ENCODE results near the gene MRPS15.

The MRPS15 gene

DNA sequence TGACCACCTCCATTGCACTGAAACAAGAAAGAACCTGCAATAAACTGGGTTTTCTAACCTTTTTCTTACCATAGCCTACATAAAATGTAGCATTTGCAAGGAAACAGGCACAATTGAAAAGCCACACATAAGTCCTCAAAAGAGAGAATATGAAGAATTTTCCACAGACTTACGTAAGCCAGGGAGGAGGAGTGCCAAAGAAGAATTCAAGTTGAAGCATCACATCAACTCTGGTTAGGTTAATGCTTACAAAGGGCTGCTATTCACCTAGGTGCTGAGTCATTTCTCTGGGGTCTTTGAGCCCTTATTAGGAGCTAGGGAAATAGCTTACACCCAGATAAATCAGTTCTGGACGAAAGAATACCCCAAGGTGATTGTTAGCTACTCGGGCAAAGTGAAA lies 23.5 kb downstream of the MRPS15 start:
- peak overlapping the region; percentile 5 for H3K27ac Mint-ChIP-seq
- CTCF ChIA-PET, result no interaction called here
- no peaks in the 10 kb centered on the region for H3K4me1 Mint-ChIP-seq
- no peak for DNase-seq
- no peaks in the 10 kb centered on the region for H3K36me3 Mint-ChIP-seq
- no peak overlapping the region for H3K4me3 Mint-ChIP-seq
- no peaks in the 10 kb centered on the region for H3K9me3 Mint-ChIP-seq
- H3K27me3 Mint-ChIP-seq, result peaks cover 9% of the 10 kb centered on the region

DNA sequence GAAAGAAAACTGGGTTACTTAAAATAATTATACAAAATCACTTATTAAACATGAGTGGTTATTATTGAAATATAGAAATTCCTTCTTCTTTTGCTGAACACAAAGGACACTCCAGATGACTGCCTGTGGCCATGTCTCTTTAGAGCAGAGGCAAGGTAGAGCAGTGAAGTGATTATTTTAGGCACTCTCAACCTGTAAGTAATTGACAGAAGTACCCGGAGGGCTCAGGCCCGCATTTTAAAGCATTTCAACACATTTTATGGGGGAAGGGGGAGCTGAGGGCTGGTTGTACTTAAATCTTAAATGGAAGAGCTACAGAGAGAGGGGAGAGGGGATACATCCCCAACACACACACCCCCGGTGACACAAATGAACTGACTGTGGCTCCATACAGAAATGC lies 24.1 kb downstream of the MRPS15 start:
- H3K4me1 Mint-ChIP-seq, result no peaks in the 10 kb centered on the region

DNA sequence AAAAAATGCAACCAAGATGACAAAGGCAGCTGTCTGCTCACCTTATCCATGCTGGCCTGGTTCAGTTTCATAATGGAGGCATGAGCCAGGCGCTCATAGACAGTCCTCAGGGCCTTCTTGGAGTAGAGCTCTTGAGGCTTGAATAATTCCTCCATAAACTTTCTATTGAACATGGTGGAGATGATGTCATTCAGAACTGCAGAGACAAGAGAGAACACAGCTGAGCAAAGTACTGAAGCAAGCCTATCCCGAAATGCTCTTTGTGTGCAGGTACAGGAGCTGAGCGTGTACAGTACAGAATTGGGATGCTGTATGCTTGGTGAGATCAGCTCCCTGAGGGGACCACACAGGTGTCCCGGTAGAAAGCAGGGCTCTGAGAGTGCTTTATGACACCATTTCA lies 25.5 kb downstream of the MRPS15 start:
- Mint-ChIP-seq H3K36me3 (no peaks in the 10 kb centered on the region), H3K4me3 (no peak overlapping the region), H3K9me3 (no peaks in the 10 kb centered on the region), H3K27me3 (peaks cover 9% of the 10 kb centered on the region), H3K4me1 (no peaks in the 10 kb centered on the region), H3K27ac (no peak overlapping the region)
- CTCF ChIA-PET, result no interaction called here
- DNase-seq, result no peak

More for the DNA sequence above, 24.1 kb downstream of the MRPS15 start:
- peaks cover 9% of the 10 kb centered on the region for H3K27me3 Mint-ChIP-seq
- DNase-seq, result no peak
- no peaks in the 10 kb centered on the region for H3K9me3 Mint-ChIP-seq
- H3K36me3 Mint-ChIP-seq, result no peaks in the 10 kb centered on the region
- no peak overlapping the region for H3K27ac Mint-ChIP-seq
- H3K4me3 Mint-ChIP-seq, result no peak overlapping the region
- CTCF ChIA-PET, result no interaction called here

DNA sequence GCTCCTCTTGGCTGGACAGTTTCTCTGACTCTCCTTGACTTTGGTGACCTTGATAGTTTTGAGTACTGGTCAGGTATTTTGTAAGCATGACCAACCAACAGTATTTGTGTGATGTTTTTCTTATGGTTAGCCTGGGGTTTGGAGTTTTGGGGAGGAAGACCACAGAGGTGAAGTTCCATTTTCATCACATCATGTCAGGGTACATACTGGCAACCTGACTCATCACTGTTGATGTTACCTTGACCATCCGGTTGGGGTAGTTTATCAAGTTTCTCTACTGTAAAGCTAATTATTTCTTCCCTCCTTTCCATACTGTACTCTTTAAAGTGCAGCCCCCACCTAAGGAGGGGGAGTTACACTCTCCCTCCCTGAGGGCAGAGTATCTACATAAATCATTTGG lies 27.4 kb downstream of the MRPS15 start:
- H3K4me3 Mint-ChIP-seq, result no peak overlapping the region
- H3K9me3 Mint-ChIP-seq, result no peaks in the 10 kb centered on the region
- H3K36me3 Mint-ChIP-seq, result no peaks in the 10 kb centered on the region
- DNase-seq, result no peak
- peaks cover 9% of the 10 kb centered on the region for H3K27me3 Mint-ChIP-seq
- CTCF ChIA-PET, result no interaction called here
- no peaks in the 10 kb centered on the region for H3K4me1 Mint-ChIP-seq
- H3K27ac Mint-ChIP-seq, result no peak overlapping the region

DNA sequence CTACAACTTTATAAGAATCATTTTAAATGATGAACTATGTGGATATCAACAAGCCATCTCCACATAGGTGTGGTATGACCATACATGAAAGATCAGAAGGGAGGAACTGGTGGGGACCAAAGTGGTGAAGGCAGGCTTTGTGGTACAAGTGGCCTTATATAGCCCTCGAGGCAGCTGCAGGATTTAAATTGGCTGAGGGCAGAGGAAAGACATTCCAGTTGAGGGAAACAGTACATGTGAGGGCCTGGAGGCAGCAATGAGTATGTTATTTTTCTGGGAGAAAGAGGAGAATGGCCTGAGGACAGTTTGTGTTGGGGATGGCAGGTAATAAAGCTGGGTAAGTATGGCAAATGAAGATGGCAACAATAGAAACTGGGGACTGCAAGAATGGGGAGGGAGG lies 31.1 kb downstream of the MRPS15 start:
- Mint-ChIP-seq H3K4me3 (no peak overlapping the region), H3K9me3 (no peaks in the 10 kb centered on the region), H3K4me1 (no peaks in the 10 kb centered on the region), H3K27ac (no peak overlapping the region), H3K27me3 (peaks cover 4% of the 10 kb centered on the region), H3K36me3 (no peaks in the 10 kb centered on the region)
- CTCF ChIA-PET, result no interaction called here
- no peak for DNase-seq

DNA sequence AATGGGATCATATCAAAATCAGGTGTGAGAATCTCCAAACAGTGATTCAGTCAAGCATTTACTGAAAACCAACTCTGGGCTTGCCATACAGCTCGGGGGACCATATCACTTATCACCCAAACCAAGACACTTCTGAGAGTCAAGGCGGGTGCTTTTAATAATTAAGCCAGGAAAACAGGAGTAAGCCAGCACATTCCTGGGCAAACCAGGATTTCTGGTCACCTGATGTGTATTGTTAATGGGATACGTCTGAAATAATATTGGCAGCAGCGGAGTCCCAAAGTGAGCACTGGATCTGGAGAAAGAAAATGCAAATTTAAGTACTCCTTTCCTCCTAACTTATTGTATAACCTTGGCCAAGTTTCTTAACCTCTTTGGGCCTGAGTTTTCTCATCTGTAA lies 31.6 kb downstream of the MRPS15 start:
- H3K27ac Mint-ChIP-seq, result no peak overlapping the region
- peaks cover 4% of the 10 kb centered on the region for H3K27me3 Mint-ChIP-seq
- H3K36me3 Mint-ChIP-seq, result no peaks in the 10 kb centered on the region
- H3K9me3 Mint-ChIP-seq, result no peaks in the 10 kb centered on the region
- no peaks in the 10 kb centered on the region for H3K4me1 Mint-ChIP-seq
- H3K4me3 Mint-ChIP-seq, result no peak overlapping the region
- no peak for DNase-seq
- CTCF ChIA-PET, result no interaction called here

DNA sequence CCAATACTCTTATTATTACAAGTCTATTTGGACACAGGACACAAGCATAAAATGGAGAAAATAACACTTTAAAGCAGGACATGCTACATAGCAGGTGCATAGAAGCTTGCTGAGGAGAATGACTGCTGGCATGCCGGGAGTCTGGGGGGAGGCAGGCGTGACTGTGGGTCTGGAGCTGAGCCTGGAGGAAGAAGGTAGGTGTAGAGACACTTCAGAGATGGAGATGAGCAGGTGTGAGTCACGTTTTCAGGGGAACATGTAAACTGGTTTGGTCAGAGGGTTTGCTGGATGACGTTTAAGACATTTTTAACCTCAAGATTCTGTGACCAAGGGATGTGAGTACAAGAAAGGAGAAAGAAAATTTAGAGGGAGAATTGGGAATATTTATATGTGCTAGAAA lies 38.4 kb downstream of the MRPS15 start:
- no peak overlapping the region for H3K4me3 Mint-ChIP-seq
- H3K27me3 Mint-ChIP-seq, result peaks cover 4% of the 10 kb centered on the region
- H3K36me3 Mint-ChIP-seq, result no peaks in the 10 kb centered on the region
- peaks cover 6% of the 10 kb centered on the region for H3K4me1 Mint-ChIP-seq
- CTCF ChIA-PET, result interaction anchor here (5.8 kb wide), 1 partner anchor 83 kb away, joined by 51 read pairs; no protein-coding TSS in a partner anchor
- DNase-seq, result no peak
- H3K27ac Mint-ChIP-seq, result no peak overlapping the region
- H3K9me3 Mint-ChIP-seq, result no peaks in the 10 kb centered on the region

DNA sequence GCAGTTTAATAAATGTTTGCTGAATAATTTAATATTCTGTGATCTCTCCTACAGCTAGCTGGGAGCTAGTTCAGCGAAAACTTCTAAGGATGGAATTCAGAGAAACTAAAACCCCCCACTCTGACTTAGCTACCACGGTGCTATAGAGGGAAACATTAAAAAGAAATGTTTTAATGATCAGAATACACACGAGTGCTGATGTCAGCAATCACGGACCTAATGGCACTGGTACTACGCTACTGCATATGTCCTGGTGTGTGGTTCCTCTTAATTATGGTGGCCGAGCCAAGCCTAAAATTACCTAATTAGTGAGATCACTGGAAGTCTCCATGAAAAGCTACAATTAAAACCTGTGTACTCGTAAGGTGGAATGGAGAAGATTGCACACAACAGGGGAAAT lies 42.5 kb downstream of the MRPS15 start:
- Mint-ChIP-seq H3K27me3 (peaks cover 4% of the 10 kb centered on the region), H3K4me3 (no peak overlapping the region), H3K27ac (no peak overlapping the region), H3K36me3 (no peaks in the 10 kb centered on the region), H3K4me1 (peaks cover 18% of the 10 kb centered on the region), H3K9me3 (no peaks in the 10 kb centered on the region)
- no peak for DNase-seq
- CTCF ChIA-PET, result interaction anchor here (0.9 to 5.8 kb wide), 11 partner anchors 9 to 322 kb away, joined by 3 to 51 read pairs (median 5); partner anchors contain the start of gene SH3D21

DNA sequence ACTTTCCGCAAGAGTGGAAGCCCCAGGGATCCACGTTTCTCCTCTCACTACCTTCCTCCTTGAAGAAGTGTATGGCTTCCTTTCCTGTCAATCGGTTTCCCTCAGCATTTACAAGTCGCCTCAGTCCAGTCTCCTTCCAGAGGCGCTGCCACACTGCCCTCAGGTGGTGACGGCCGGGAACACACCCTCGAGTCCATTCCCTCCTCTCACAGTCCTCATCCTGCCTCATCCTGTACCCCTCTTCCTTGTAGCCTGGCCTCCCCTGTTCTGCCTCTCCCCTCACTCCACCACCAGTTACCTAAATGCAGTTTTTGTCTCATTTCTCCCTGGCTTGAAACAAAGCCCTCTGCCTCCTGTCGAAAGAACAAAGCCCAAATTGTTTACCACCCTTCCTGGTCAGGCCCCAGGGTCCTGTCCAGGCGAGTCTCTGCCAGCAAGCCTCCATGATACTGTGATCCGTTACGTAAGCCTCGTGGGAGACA lies 43.3 kb downstream of the MRPS15 start:
- H3K27me3 Mint-ChIP-seq, result peaks cover 3% of the 10 kb centered on the region
- CTCF ChIA-PET, result interaction anchor here (0.8 to 5.8 kb wide), 16 partner anchors 8 to 321 kb away, joined by 3 to 51 read pairs (median 6); partner anchors contain the start of genes EVA1B, SH3D21 and TRAPPC3
- no peaks in the 10 kb centered on the region for H3K36me3 Mint-ChIP-seq
- peaks cover 18% of the 10 kb centered on the region for H3K4me1 Mint-ChIP-seq
- H3K9me3 Mint-ChIP-seq, result no peaks in the 10 kb centered on the region
- H3K4me3 Mint-ChIP-seq, result peak overlapping the region; percentile 44
- peak; percentile 94 for DNase-seq
- peak overlapping the region; percentile 67 for H3K27ac Mint-ChIP-seq

DNA sequence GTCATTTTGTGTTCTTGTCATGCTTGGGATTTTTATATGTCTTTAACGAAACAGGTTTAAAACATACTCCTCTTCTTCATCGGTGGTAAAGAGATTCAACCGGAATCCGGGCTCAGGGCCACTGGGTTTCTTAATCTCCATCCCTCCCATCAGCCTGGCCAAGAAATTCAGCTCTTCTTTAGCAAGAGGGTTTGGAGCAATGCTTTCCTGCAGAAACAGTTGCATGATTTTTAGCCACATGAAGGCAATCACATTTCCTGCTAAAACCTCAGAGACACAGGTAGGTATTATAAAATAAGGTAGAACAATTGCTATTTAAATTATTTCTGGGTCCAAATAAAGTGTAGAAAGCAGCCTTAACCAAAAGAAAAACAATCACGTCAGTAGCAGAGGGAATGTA lies 43.8 kb downstream of the MRPS15 start:
- CTCF ChIA-PET, result interaction anchor here (0.7 to 2.6 kb wide), 13 partner anchors 33 to 323 kb away, joined by 3 to 42 read pairs (median 5); partner anchors contain the start of genes EVA1B, SH3D21 and TRAPPC3
- Mint-ChIP-seq H3K4me1 (peaks cover 18% of the 10 kb centered on the region), H3K36me3 (no peaks in the 10 kb centered on the region), H3K27me3 (no peaks in the 10 kb centered on the region), H3K27ac (peak overlapping the region; percentile 67), H3K9me3 (no peaks in the 10 kb centered on the region), H3K4me3 (peak overlapping the region; percentile 44)
- DNase-seq, result no peak

DNA sequence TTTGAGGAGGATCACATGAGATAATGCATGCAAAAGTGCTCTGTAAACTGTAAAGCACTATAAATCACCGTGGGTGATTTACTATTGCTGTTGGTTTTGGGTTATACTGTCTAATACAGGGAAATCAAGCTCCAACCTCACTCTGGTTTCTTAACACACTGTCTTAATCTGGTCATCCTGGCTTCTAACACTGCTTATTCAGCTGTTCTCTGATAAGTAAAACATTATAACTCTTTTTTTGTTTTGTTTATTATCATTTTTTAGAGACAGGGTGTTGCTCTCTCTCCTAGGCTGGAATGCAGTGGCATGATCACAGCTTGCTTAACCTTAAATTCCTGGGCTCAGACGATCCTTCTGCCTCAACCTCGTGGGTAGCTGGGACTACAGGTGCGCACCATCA lies 44.6 kb downstream of the MRPS15 start:
- CTCF ChIA-PET, result interaction anchor here (0.7 to 2.6 kb wide), 12 partner anchors 47 to 322 kb away, joined by 3 to 42 read pairs (median 5); partner anchors contain the start of genes SH3D21 and TRAPPC3
- Mint-ChIP-seq H3K27ac (no peak overlapping the region), H3K4me1 (peaks cover 18% of the 10 kb centered on the region), H3K9me3 (no peaks in the 10 kb centered on the region), H3K27me3 (no peaks in the 10 kb centered on the region), H3K36me3 (no peaks in the 10 kb centered on the region), H3K4me3 (no peak overlapping the region)
- no peak for DNase-seq

DNA sequence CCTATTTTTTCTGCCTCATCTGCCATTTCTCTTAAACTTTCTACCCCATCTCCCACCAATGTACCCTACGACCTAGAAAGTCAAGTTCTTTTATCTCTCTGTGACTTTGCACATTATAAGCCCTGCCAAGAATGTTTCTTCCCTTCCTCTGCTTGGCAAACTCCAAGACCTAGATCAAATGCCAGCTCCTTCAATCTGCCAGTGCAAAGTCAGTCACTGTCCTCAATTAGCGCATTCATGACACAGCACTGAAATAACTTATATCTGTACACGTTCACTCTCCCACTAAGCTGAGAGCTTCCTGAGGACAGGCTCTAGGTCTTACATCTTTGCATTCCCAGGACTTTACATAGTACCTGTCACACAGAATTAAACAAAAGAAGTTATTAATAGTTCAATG lies 45.0 kb downstream of the MRPS15 start:
- Mint-ChIP-seq H3K4me1 (peaks cover 18% of the 10 kb centered on the region), H3K4me3 (no peak overlapping the region), H3K27me3 (no peaks in the 10 kb centered on the region), H3K36me3 (no peaks in the 10 kb centered on the region), H3K9me3 (no peaks in the 10 kb centered on the region), H3K27ac (no peak overlapping the region)
- DNase-seq, result no peak
- CTCF ChIA-PET, result interaction anchor here (0.8 to 2.6 kb wide), 7 partner anchors 51 to 270 kb away, joined by 3 to 42 read pairs (median 7); partner anchors contain the start of gene TRAPPC3

DNA sequence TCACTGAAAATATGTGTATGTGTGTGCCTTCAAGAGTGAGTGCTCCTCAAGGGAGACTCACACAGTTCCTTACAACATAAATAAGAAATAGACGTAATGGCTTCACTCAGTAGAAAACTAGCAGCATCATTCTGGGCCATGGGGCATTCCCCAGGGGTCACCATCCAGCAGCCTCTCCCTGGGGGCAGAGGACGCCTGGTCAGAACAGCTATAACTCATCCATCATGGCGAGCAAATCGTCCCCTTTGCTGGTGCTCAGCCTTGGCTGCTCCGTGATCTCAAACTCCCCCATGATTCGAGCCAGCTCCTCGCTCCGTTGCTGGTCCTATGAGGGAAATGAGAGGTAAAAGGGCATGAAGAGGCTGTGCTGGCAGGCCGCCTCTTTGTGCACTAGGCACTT lies 46.3 kb downstream of the MRPS15 start:
- Mint-ChIP-seq H3K9me3 (no peaks in the 10 kb centered on the region), H3K27me3 (no peaks in the 10 kb centered on the region), H3K27ac (no peak overlapping the region), H3K4me1 (peaks cover 24% of the 10 kb centered on the region), H3K36me3 (no peaks in the 10 kb centered on the region), H3K4me3 (no peak overlapping the region)
- DNase-seq, result no peak
- CTCF ChIA-PET, result interaction anchor here (0.6 to 2.2 kb wide), 4 partner anchors 33 to 132 kb away, joined by 3 to 5 read pairs (median 4); no protein-coding TSS in a partner anchor

DNA sequence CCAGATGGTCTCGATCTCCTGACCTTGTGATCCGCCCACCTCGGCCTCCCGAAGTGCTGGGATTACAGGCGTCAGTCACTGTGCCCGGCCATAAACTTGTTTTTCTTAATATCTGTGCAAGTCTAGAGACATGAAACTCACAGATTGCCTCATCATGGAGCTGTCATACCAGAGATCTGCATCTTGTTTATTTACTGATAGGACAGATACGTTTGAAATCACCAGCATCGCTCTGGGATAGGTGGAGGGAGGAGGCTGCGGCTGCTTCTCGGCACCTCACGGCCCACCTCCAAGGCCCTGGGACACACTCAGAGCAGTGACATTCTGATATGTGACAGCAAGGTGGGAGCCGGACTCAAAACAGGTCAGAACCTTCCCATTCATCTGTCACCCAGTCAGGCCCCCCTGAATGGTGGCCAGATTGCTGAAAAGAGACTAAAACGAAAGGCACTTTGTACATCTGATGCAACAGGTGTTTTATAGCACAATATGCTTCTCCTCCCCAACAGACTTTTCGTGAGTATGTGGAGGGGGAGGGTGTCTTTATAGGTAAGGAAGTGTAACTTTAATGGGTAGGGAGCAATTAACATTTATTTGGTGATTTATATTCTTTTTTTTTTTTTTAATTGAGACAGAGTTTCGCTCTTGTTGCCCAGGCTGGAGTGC lies 48.4 kb downstream of the MRPS15 start:
- Mint-ChIP-seq H3K27me3 (no peaks in the 10 kb centered on the region), H3K9me3 (peaks cover 6% of the 10 kb centered on the region), H3K4me3 (no peak overlapping the region), H3K36me3 (peaks cover 6% of the 10 kb centered on the region), H3K4me1 (peaks cover 36% of the 10 kb centered on the region), H3K27ac (no peak overlapping the region)
- no peak for DNase-seq
- CTCF ChIA-PET, result interaction anchor here (0.9 kb wide), 1 partner anchor 73 kb away, joined by 3 read pairs; no protein-coding TSS in a partner anchor

DNA sequence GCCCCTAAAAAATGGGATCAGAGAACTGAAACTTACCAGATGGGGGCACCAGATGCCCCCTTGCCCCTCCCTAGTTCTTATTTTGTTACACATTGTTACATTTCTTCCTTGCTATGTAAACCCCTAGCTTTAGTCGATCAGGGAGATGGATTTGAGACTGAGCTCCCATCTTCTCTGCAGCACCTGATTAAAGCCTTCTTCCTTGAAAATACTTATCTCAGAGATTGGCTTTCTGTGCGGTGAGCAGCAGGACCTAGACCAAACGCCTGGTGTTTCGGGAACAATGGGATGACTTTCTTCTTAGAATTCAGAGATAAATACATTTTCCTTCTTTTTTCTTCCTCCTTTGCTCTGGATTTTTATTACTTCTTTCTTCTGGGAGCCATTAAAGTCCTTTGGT lies 49.8 kb downstream of the MRPS15 start:
- H3K36me3 Mint-ChIP-seq, result peaks cover 6% of the 10 kb centered on the region
- peaks cover 6% of the 10 kb centered on the region for H3K9me3 Mint-ChIP-seq
- DNase-seq, result no peak
- peaks cover 25% of the 10 kb centered on the region for H3K4me1 Mint-ChIP-seq
- CTCF ChIA-PET, result interaction anchor here (1.7 to 4.2 kb wide), 3 partner anchors 37 to 73 kb away, joined by 5 to 27 read pairs (median 6); no protein-coding TSS in a partner anchor
- H3K27ac Mint-ChIP-seq, result no peak overlapping the region
- H3K27me3 Mint-ChIP-seq, result peaks cover under 1% of the 10 kb centered on the region
- H3K4me3 Mint-ChIP-seq, result no peak overlapping the region
